Stomach (tissue), 9 donors: ENCODE results near the gene RGS4. TPM values are rescaled to one million over a fixed set of nuclear protein-coding genes. Genes with fewer than 3 reads are reported as not detected.

Experiments
- DNase-seq, 2 donors: peaks; one replicate each; pipeline versions ENCODE4 v3.0.0 to v3.0.0-alpha.2; 2013 to 2019
- H3K27ac ChIP-seq, 5 donors: fragments of 200-600 bp in 4 of 5; sonication (generic) in 4 of 5; one replicate each; pipeline ENCODE4 v1.5.1; 2013 to 2019; ENCODE audit warnings: mild to moderate bottlenecking in 1 of 5, moderate library complexity in 1 of 5
- H3K27me3 ChIP-seq, 3 donors: fragments of 200-600 bp; sonication (generic); one replicate each; pipeline ENCODE4 v1.5.1; 2017 to 2019; ENCODE audit warnings: mixed run types in 1 of 3
- H3K36me3 ChIP-seq, 4 donors: fragments of 200-600 bp; sonication (generic); 1 replicate in 3 of 4; 2 replicates in 1 of 4; pipeline ENCODE4 v1.5.1; 2016 to 2019
- H3K4me1 ChIP-seq, 4 donors: fragments of 200-600 bp; sonication (generic); one replicate each; pipeline ENCODE4 v1.5.1; 2016 to 2019
- H3K4me3 ChIP-seq, 4 donors: fragments of 200-600 bp; sonication (generic) in 3 of 4; one replicate each; pipeline ENCODE4 v1.5.1; 2016 to 2019; ENCODE audit warnings: mild to moderate bottlenecking in 1 of 4
- H3K9me3 ChIP-seq, 4 donors: fragments of 200-600 bp; sonication (generic); one replicate each; pipeline ENCODE4 v1.5.1; 2016 to 2019
- EP300 ChIP-seq: sonication (generic); formaldehyde crosslinking; IDR thresholded peaks from one replicate; pipeline ENCODE4 v1.6.1; 2017; ENCODE audit warnings: antibody characterized with exemption
- POLR2A ChIP-seq, 4 donors: fragments of 450-650 bp; IDR thresholded peaks; one replicate each; pipeline ENCODE4 v1.6.1; 2016; ENCODE audit warnings: antibody characterized with exemption in 4 of 4, control low read depth in 2 of 4, mild to moderate bottlenecking in 1 of 4, moderate library complexity in 1 of 4
- POLR2AphosphoS5 ChIP-seq, 3 donors: sonication (generic); formaldehyde crosslinking; IDR thresholded peaks; one replicate each; pipeline ENCODE4 v1.6.1; 2016; ENCODE audit warnings: antibody characterized with exemption in 3 of 3
- WGBS, 5 donors: extraction: QIAGEN DNeasy Blood & Tissue Kit in 3 of 5; methylation state at CpG; one replicate each; pipeline versions ENCODE4 v1.1.5 to v1.1.7; 2013 to 2018; 5-methylcytosine and 5-hydroxymethylcytosine counted together
- intact Hi-C: fragments of 100-400 bp; cut with DNase I; formaldehyde crosslinking; loops from one replicate; pipeline ENCODE4 v1.15.1; 2023; ENCODE audit warnings: low total_unique reads
- polyA plus RNA-seq, 3 donors: library from polyadenylated mRNA; stranded (reverse); fragments of 200-250 nt; gene quantifications; one replicate each; pipeline ENCODE4 v1.2.3, GENCODE V29; 2013
- total RNA-seq, 5 donors: library from RNA; depleted of rRNA; stranded (reverse); fragments of >200 nt; gene quantifications; one replicate each; pipeline versions ENCODE4 v1.1.0 to v1.2.3, GENCODE V29; 2014 to 2016
- TF ChIP-seq, protein P1 (sequence below), 7 experiments: fragments of 450-650 bp in 4 of 7; fragments of 200-600 bp in 3 of 7; sonication (generic) in 3 of 7; IDR thresholded peaks; one replicate each; pipeline ENCODE4 v1.5.1; 2016 to 2019; ENCODE audit warnings: antibody characterized with exemption in 7 of 7, control low read depth in 2 of 7, mild to moderate bottlenecking in 1 of 7
- donor health status: healthy with polysubstance abuse.
- donor health status: Bipolar disorder and iron deficiency.
- donor health status: healthy.

The RGS4 gene
- total and polyA plus RNA-seq, 8 donors: 1.8 to 60.7 (median 5.8) TPM; not detected in 2

DNA sequence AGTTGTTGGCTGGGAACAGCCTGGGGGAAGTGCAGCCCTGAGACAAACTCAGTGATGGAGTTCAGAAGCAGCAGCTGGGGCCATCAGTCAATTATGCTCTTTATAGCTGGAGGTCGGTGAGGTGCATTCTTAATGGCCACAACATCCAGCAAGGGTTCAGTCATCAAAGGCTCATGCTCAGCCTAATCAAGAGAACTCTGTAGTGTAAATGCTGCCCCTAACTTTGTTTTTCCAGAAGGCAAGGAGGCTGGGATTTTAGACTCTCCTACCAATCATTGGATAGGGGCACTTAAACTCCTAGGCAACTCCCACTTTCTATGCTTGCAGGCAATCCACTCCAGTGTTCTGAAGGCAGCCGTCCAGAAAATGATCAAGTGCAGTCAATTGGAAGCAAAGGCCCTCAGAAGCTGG lies 15.0 kb upstream of the RGS4 start:
- 55 to 82% (median 68%) methylated on average over 2 of the region's 2 CpGs for WGBS, 5 donors
- H3K36me3 ChIP-seq: no peaks in the 10 kb centered on the region
- no peak for DNase-seq
- no peak overlapping the region for H3K27ac ChIP-seq
- no peaks in the 10 kb centered on the region for H3K9me3 ChIP-seq
- peaks cover 0 to 15% (median 0%) of the 10 kb centered on the region in 4 donors for H3K4me1 ChIP-seq
- H3K4me3 ChIP-seq: no peak overlapping the region
- intact Hi-C loops: no loop called here
- TF ChIP-seq POLR2AphosphoS5 (IDR thresholded peaks at IDR 0.05) (no peak), POLR2A (IDR thresholded peaks at IDR 0.05) (no peak), EP300 (no peak)
- TF ChIP-seq, protein P1, sequence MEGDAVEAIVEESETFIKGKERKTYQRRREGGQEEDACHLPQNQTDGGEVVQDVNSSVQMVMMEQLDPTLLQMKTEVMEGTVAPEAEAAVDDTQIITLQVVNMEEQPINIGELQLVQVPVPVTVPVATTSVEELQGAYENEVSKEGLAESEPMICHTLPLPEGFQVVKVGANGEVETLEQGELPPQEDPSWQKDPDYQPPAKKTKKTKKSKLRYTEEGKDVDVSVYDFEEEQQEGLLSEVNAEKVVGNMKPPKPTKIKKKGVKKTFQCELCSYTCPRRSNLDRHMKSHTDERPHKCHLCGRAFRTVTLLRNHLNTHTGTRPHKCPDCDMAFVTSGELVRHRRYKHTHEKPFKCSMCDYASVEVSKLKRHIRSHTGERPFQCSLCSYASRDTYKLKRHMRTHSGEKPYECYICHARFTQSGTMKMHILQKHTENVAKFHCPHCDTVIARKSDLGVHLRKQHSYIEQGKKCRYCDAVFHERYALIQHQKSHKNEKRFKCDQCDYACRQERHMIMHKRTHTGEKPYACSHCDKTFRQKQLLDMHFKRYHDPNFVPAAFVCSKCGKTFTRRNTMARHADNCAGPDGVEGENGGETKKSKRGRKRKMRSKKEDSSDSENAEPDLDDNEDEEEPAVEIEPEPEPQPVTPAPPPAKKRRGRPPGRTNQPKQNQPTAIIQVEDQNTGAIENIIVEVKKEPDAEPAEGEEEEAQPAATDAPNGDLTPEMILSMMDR (IDR thresholded peaks at IDR 0.05): no peak
- H3K27me3 ChIP-seq: no peaks in the 10 kb centered on the region

DNA sequence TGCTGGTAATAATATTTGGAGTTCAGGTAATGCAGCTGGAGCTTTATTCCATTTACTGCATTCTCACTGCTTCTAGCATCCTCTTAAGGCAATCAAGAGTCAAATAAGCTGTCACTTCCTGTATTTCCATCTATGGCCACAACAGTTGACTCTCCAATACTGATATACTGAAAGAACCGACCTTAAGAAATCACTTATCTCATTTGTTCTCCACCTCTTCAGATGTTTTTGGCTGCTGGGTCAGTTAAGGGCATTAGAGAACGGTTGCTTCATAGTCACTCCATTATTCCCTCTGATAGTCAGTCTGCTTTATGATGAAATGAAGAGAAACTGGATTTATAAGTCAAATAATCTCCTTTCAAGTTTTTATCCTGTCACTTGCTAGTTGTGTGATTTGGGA lies 14.2 kb upstream of the RGS4 start:
- Histone ChIP-seq H3K27me3 (no peaks in the 10 kb centered on the region), H3K9me3 (no peaks in the 10 kb centered on the region), H3K4me1 (peaks cover 0 to 15% (median 0%) of the 10 kb centered on the region in 4 donors), H3K4me3 (no peak overlapping the region), H3K36me3 (no peaks in the 10 kb centered on the region), H3K27ac (no peak overlapping the region)
- TF ChIP-seq POLR2A (IDR thresholded peaks at IDR 0.05) (no peak), EP300 (no peak), POLR2AphosphoS5 (IDR thresholded peaks at IDR 0.05) (no peak)
- TF ChIP-seq, protein P1 (IDR thresholded peaks at IDR 0.05): no peak
- no peak for DNase-seq
- intact Hi-C loops: no loop called here
- 14 to 33% (median 20%) methylated on average over 2 of the region's 2 CpGs for WGBS, 5 donors

DNA sequence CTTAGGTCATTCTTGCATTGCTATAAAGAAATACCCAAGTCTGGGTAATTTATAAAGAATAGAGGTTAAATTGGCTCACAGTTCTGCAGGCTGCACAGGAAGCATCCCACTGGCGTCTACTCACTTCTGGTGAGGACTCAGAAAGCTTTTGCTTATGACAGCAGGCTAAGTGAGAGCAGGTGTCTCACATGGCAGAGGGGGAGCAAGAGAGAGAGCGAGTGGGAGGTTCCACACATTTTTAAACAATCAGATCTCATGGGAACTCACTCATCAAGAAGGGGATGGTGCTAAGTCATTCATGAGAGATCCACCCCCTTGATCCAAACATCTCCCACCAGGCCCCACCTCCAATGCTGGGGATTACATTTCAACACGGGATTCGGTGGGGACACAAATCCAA lies 13.6 kb upstream of the RGS4 start:
- Histone ChIP-seq H3K4me3 (no peak overlapping the region), H3K27me3 (no peaks in the 10 kb centered on the region), H3K4me1 (peaks cover 0 to 15% (median 0%) of the 10 kb centered on the region in 4 donors), H3K36me3 (no peaks in the 10 kb centered on the region), H3K9me3 (no peaks in the 10 kb centered on the region), H3K27ac (no peak overlapping the region)
- intact Hi-C loops: no loop called here
- WGBS, 5 donors: 63 to 80% (median 76%) methylated on average over 4 of the region's 4 CpGs
- DNase-seq: no peak
- TF ChIP-seq EP300 (no peak), POLR2A (IDR thresholded peaks at IDR 0.05) (no peak), POLR2AphosphoS5 (IDR thresholded peaks at IDR 0.05) (no peak)
- TF ChIP-seq, protein P1 (IDR thresholded peaks at IDR 0.05): no peak

DNA sequence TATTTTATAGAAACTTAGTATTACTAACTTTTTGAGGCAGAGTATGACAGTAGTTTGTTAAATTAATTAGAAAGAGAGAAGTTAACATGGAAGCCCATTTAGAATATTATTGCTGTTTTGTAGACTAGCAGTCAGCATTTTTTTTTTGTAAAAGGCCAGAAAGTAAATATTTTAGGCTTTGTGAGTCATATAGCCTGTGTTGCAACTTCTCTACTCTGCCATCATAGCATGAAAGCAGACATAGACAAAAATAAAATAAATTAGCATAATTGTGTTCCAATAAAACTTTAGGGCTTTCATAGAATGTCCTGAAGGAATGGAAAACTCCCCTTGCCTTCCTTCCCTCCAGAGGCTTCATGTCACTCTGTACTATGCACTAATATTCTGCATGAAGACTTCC lies 12.3 kb upstream of the RGS4 start:
- Histone ChIP-seq H3K27ac (peak overlapping the region in 1 of 5 donors; percentile 17), H3K4me3 (no peak overlapping the region), H3K4me1 (peaks cover 0 to 15% (median 0%) of the 10 kb centered on the region in 4 donors), H3K9me3 (no peaks in the 10 kb centered on the region), H3K36me3 (no peaks in the 10 kb centered on the region), H3K27me3 (no peaks in the 10 kb centered on the region)
- TF ChIP-seq, protein P1 (IDR thresholded peaks at IDR 0.05): no peak
- TF ChIP-seq EP300 (no peak), POLR2AphosphoS5 (IDR thresholded peaks at IDR 0.05) (no peak), POLR2A (IDR thresholded peaks at IDR 0.05) (no peak)
- DNase-seq: no peak
- intact Hi-C loops: no loop called here
